ELF-1 (cell line): Measurements from ENCODE around the gene RUSF1.
"Not testable (repeated sequence)": the region's sequence is repeated elsewhere in the genome, so short reads cannot be mapped to it uniquely, and the experiment has no call there.

Source experiments
- DNase-seq: peaks from one replicate; pipeline ENCODE4 v3.0.0-alpha.2; 2016; ENCODE audit warnings: low read depth, low spot score

The RUSF1 gene

GRCh38 chr16:31517800-31518402, 9.7 kb upstream of the RUSF1 start:
- no peak for DNase-seq

DNA sequence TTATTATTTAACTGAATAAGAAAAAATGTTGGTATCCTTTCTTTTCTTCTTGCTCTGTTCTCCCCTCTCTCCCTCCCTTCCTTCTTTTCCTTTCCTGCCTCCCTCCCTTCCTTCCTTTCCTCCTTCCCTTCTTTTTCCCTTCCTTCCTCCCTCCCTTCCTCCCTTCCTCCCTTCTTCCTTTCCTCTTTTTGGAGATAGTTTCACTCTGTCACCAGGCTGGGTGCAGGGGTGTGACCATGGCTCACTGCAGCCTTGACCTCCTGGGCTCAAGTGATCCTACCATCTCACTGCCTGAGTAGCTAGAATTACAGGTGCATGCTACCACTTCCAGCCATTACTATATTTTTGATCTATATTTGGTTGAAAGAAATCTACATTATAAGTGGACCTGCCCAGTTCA, 5.7 kb upstream of the RUSF1 start:
- DNase-seq: no peak

DNA sequence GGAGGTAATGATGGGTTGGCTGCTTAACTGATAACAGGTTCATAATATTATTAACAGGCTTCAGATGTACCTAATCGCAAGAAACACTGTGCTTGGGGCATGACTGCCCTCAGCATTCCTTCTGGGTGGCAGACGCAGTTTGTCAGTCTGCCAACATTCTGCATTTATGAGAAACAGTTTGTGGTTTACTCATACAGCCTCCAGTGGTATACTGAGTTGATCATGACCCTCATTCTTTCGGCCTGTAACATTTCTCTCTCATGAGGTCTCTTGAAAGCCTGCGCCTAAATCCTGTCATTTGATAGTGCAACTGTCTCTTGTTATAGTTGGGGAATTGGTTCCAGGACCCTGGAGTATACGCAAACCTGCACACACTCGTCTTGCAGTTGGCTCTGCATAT, 4.9 kb upstream of the RUSF1 start:
- no peak for DNase-seq

DNA sequence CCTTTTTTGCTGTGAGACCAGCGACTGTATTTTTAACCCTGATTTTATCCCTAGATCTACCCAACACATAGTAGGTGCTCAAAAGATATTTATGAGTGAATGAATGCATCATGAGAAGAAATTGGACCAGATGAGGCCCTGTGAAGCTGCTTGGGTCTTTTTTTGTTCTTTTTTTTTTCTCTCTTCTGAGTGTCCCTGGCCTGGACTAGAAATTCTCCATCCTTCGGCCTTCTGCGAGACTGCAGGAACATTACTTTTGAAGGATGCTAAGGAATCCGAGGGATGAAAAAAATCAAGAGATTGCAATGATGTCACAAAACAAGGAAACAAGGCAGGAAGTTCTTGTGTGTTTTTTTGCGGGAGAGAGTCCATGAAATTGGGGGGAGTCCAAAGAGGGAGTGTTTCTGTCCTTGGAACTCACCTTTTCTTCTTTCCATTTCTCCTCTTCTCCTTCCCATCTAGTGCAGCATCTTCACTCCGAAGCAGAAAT, 560 bp upstream of the RUSF1 start:
- no peak for DNase-seq

- no peak for DNase-seq
Measured at GRCh38 chr16:31507617-31507928, 618 bp downstream of the RUSF1 start.

DNA sequence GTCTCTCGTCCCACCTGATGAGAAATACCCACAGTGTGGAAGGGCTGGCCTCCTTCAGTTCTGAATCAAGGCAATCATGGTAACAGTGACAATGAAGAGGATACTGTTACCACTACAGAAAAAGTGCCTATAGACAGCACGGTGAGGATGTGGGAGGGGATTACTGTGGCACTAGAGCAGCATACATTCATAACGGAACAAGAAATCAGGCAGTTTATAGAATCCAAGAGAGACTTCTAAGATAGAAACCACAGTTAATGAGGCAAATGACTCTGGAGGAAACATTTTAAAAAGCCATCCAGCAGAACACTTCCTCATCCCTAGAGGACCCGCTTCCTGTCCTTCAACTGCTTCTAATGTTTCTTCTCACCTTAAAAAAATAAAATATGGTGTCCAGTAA, 2.7 kb downstream of the RUSF1 start:
- DNase-seq: no peak

- no peak for DNase-seq
Measured at GRCh38 chr16:31504159-31504558, 4.0 kb downstream of the RUSF1 start.

GRCh38 chr16:31503555-31503954, 4.6 kb downstream of the RUSF1 start:
- not testable (repeated sequence) for DNase-seq

- DNase-seq: no peak
Measured at GRCh38 chr16:31502981-31503380, 5.2 kb downstream of the RUSF1 start.

DNA sequence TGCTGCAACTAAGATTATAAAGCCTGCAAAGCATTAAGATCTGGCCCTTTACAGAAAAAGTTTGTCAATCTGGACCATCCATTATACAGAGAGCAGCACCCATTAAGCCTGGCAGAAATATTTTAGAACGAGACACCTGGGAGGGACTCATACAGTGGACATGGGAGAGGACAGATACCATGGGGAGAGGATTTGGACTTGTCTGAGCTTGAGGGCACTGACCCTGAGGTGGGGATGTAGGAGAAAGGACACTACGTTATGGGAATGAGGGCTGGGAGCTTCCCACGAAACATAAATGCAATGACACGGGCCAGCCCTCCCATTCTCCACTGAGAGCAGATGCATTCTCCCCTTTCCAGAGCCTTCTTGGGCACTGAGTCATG, 6.2 kb downstream of the RUSF1 start:
- DNase-seq: no peak

GRCh38 chr16:31501226-31501965, 6.8 kb downstream of the RUSF1 start:
- DNase-seq: no peak

DNA sequence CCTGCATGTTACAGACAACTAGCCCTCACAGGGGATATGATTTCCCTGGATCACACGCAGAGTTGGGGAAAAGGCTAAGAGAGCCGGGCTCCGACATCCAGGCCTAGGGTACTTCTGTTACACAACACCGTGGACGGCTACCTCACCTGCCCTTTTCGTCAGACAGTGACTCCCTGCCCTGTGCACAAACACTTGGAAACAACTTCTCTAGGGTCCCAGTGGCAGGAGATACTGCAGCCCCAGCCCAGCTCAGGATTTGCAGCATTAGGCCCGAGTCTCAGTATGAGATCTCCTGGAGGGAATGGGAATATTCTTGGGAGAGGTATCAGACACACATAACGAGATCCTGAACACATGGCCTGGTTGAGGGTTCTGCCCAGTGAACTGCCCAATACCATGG, 8.3 kb downstream of the RUSF1 start:
- DNase-seq: no peak

DNA sequence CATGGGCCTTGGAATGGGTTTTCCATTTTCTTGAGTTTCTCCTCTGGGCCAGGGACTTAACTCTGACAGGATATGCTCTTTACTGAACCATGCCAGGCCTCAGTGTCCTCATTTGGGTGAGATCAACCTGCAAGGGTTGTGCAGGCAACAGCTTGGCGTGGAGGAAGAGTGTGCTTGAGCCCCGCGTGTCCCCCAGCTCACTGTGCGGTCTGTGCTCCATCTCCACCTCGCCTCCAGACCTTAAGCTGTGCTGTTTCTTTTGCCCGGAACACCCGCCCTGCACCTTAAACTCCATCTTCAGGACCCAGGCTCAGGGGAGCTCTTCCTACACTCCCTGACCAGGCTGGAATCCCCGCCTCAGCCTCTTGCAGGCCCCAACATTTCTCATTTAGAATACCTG, 9.7 kb downstream of the RUSF1 start:
- no peak for DNase-seq

- DNase-seq: no peak
Measured at GRCh38 chr16:31496670-31497069, 11.5 kb downstream of the RUSF1 start.

DNA sequence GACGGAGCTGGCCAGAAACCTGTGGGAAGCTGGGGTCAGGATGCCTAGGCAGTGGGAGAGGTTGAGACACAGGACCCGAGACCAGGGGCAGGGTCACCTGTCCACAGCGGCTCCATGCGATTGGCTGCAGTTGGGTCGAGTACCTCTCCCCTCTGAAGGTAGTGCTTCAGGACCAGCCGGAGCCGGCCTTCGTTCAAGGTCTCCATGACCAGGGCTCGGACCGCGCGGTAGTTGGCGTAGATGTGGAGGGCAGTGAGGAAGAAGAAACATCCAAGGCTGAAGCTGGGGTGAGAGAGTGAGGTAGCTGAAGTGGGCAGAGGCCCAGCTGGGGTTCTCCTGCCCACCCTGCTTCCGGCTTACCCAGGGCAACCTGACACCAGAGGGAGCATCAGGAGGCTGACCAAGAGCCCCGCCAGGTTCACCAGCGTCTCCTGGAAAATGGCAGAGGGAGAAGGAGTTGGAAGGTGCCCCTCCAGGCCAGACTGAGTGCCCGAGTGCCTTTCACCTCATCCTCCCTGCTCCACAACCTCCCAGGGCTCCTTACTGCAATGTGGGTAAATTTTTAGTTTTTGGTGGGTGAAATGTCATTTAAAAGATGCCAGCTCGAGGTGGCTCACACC, 14.6 kb downstream of the RUSF1 start:
- no peak for DNase-seq

DNA sequence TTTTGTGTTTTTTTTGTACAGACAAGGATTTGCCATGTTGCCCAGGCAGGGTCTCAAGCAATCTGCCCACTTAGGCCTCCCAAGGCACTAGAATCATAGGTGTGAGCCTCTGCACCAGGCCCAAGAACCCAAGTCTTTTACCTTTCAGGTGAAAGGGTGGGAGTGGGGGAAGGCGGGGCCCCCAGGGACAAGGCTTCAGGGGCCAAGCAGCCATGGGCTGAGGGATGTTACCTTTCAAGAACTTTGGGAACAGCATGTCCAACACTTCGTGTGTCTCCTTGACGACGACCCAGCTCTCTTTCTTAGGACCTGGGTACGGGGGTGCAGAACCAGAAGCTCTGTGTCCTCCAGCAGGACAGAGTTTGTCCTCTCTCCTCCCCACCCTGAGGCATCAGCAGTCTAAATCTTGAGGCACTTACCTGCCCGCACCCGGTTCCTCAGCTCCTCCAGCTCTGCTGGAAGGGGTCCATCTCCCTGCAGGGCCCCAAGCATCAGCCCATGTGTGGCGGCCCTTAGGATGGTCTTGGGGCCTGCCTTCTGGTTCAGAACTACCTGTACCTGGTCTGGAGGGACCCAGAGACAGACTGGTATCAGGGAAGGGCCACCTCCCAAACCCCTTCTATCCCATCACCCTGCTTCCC, 16.3 kb downstream of the RUSF1 start:
- no peak for DNase-seq

DNA sequence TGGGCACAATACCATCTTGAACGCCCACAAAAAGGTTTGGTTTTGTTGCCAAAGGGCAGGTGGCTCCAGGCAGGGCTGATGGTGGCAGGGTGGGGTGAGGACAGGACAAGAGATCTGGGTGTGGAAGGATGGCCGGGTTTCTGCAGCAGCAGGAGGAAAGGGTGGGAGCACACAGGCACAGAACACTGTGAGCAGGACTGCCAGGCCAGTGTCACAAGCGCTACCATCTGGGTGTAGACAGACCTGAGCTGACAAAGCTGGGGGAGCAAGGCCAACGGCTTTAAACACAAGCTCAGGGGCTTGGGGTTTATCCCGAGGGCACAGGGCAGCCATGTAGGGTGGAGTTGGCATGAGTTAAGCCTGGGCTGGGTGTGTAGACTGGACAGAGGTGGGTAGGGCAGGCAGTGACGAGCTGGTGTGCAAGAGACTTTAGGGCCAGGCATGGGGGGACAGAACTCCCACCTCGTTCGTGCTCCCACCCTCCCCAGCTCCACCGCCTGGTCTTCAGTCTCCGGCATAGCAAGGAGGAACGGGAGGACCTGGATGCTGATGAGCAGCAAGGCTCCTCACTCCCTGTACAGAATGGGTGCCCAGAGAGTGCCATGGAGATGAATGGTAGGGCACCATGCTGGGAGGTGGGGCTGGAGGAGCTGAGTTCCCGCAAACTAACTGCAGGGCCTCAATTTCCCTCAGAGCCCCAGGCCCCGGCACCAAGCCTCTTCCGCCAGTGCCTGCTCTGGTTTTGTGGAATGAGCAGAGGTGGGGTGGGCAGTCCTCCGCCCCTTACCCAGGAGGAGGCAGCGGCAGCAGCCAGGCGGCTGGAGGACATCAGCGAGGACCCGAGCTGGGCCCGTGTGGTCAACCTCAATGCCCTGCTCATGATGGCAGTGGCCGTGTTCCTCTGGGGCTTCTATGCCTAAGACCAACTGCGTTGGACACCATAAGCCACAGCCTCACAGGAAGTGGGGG, 18.3 kb downstream of the RUSF1 start:
- DNase-seq: no peak

GRCh38 chr16:31489298-31489564, 19.0 kb downstream of the RUSF1 start:
- DNase-seq: no peak

GRCh38 chr16:31488468-31489297, 19.5 kb downstream of the RUSF1 start:
- peak; percentile 41 for DNase-seq

GRCh38 chr16:31487720-31488467, 20.3 kb downstream of the RUSF1 start:
- peak; percentile 58 for DNase-seq
